OCI-LY1 (cell line): ENCODE measurements around the gene NUP98.

Experiments
- H2AFZ ChIP-seq: fragments of 200-600 bp; sonication (generic), shearing (Covaris generic); 2 replicates; pipeline ENCODE4 v1.6.0; 2014; ENCODE audit warnings: antibody characterized with exemption, mild to moderate bottlenecking, low read length
- H3F3A ChIP-seq: fragments of 200-600 bp; sonication (generic), shearing (Covaris generic); 2 replicates; pipeline ENCODE4 v1.6.0; 2014; ENCODE audit warnings: mild to moderate bottlenecking, antibody characterized with exemption, low read length, moderate library complexity; ENCODE audit not compliant: insufficient read depth
- H3K27ac ChIP-seq: fragments of 200-600 bp; sonication (generic); 2 replicates; pipeline ENCODE4 v1.5.1; 2014; ENCODE audit warnings: low read length, mixed run types, mild to moderate bottlenecking, low read depth; ENCODE audit not compliant: poor library complexity, severe bottlenecking
- H3K27me3 ChIP-seq: fragments of 200-600 bp; sonication (generic); 2 replicates; pipeline ENCODE4 v1.6.0; 2014; ENCODE audit warnings: antibody characterized with exemption, mild to moderate bottlenecking, low read length, moderate library complexity; ENCODE audit not compliant: insufficient read depth
- H3K36me3 ChIP-seq: fragments of 200-600 bp; sonication (generic); 2 replicates; pipeline ENCODE4 v1.6.1; 2014; ENCODE audit warnings: mild to moderate bottlenecking, antibody characterized with exemption, low read length, moderate library complexity, mixed read lengths; ENCODE audit not compliant: insufficient read depth
- H3K4me1 ChIP-seq: fragments of 200-600 bp; sonication (generic); 2 replicates; pipeline ENCODE4 v1.5.1; 2014; ENCODE audit warnings: mild to moderate bottlenecking, low read length, moderate library complexity; ENCODE audit not compliant: insufficient read depth, severe bottlenecking
- H3K4me2 ChIP-seq: fragments of 200-600 bp; sonication (generic), shearing (Covaris generic); 2 replicates; pipeline ENCODE4 v1.6.1; 2014; ENCODE audit warnings: low read length
- H3K4me3 ChIP-seq: fragments of 200-600 bp; sonication (generic); 2 replicates; pipeline ENCODE4 v1.5.1; 2014; ENCODE audit warnings: low read length, low read depth, mild to moderate bottlenecking, mixed read lengths; ENCODE audit not compliant: poor library complexity, severe bottlenecking
- H3K79me2 ChIP-seq: fragments of 200-600 bp; shearing (Covaris generic); 2 replicates; pipeline ENCODE4 v1.6.1; 2016; ENCODE audit warnings: mixed run types, low read length, mixed read lengths; ENCODE audit not compliant: insufficient read depth
- H3K9ac ChIP-seq: fragments of 200-600 bp; sonication (generic), shearing (Covaris generic); 2 replicates; pipeline ENCODE4 v1.6.1; 2014; ENCODE audit warnings: mild to moderate bottlenecking, low read length, mixed read lengths
- H3K9me2 ChIP-seq: fragments of 200-600 bp; sonication (generic), shearing (Covaris generic); 2 replicates; pipeline ENCODE4 v1.6.1; 2014; ENCODE audit warnings: low read depth, mild to moderate bottlenecking, low read length, mixed read lengths
- H3K9me3 ChIP-seq: fragments of 200-600 bp; shearing (Covaris generic); 2 replicates; pipeline ENCODE4 v1.6.1; 2014; ENCODE audit warnings: low read length, mixed read lengths
- H4K20me1 ChIP-seq: fragments of 200-600 bp; sonication (generic), shearing (Covaris generic); 2 replicates; pipeline ENCODE4 v1.6.0; 2016; ENCODE audit warnings: mild to moderate bottlenecking, low read length; ENCODE audit not compliant: insufficient read depth
- EZH2 ChIP-seq: fragments of 200-600 bp; sonication (generic), shearing (Covaris generic); IDR thresholded peaks from 2 replicates; pipeline ENCODE4 v1.8.0; 2017; ENCODE audit warnings: borderline replicate concordance, mixed run types, mild to moderate bottlenecking, antibody characterized with exemption, low read length, moderate library complexity, mixed read lengths
- TF ChIP-seq, protein P1 (sequence below): fragments of 200-600 bp; sonication (generic), shearing (Covaris generic); IDR thresholded peaks from 2 replicates; pipeline ENCODE4 v1.5.1; 2017; ENCODE audit warnings: mild to moderate bottlenecking, antibody characterized with exemption, low read length, moderate library complexity, mixed read lengths

The NUP98 gene

DNA sequence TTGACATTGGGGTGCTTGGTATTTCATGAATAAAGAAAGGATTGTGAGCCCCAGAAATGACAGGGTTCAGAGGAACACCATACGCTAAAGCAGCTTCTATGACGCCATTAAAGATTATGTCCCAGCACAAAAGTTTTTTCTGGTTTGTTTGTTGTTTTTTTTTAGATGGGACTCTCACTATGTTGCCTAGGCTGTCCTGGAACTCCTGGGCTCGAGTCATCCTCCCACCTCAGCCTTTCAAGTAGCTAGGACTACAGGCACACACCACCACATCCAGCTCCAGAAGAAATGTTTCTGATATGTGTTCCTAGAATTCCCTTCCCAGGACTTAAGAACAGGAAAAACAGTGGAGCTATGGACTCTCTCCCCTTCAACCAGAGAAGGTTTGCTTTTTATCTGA is 46.0 kb upstream of the NUP98 start:
- Histone ChIP-seq H3K9me2 (no peaks in the 10 kb centered on the region), H3K9ac (no peak overlapping the region), H3F3A (no peaks in the 10 kb centered on the region), H3K4me3 (no peak overlapping the region), H3K4me1 (peaks cover 23% of the 10 kb centered on the region), H4K20me1 (no peaks in the 10 kb centered on the region), H3K36me3 (no peaks in the 10 kb centered on the region), H3K27me3 (no peaks in the 10 kb centered on the region), H3K27ac (no peak overlapping the region), H3K79me2 (peaks cover 14% of the 10 kb centered on the region), H3K4me2 (no peak overlapping the region), H2AFZ (no peak overlapping the region), H3K9me3 (no peaks in the 10 kb centered on the region)
- TF ChIP-seq, protein P1, sequence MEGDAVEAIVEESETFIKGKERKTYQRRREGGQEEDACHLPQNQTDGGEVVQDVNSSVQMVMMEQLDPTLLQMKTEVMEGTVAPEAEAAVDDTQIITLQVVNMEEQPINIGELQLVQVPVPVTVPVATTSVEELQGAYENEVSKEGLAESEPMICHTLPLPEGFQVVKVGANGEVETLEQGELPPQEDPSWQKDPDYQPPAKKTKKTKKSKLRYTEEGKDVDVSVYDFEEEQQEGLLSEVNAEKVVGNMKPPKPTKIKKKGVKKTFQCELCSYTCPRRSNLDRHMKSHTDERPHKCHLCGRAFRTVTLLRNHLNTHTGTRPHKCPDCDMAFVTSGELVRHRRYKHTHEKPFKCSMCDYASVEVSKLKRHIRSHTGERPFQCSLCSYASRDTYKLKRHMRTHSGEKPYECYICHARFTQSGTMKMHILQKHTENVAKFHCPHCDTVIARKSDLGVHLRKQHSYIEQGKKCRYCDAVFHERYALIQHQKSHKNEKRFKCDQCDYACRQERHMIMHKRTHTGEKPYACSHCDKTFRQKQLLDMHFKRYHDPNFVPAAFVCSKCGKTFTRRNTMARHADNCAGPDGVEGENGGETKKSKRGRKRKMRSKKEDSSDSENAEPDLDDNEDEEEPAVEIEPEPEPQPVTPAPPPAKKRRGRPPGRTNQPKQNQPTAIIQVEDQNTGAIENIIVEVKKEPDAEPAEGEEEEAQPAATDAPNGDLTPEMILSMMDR = no peak
- TF ChIP-seq EZH2 = no peak

DNA sequence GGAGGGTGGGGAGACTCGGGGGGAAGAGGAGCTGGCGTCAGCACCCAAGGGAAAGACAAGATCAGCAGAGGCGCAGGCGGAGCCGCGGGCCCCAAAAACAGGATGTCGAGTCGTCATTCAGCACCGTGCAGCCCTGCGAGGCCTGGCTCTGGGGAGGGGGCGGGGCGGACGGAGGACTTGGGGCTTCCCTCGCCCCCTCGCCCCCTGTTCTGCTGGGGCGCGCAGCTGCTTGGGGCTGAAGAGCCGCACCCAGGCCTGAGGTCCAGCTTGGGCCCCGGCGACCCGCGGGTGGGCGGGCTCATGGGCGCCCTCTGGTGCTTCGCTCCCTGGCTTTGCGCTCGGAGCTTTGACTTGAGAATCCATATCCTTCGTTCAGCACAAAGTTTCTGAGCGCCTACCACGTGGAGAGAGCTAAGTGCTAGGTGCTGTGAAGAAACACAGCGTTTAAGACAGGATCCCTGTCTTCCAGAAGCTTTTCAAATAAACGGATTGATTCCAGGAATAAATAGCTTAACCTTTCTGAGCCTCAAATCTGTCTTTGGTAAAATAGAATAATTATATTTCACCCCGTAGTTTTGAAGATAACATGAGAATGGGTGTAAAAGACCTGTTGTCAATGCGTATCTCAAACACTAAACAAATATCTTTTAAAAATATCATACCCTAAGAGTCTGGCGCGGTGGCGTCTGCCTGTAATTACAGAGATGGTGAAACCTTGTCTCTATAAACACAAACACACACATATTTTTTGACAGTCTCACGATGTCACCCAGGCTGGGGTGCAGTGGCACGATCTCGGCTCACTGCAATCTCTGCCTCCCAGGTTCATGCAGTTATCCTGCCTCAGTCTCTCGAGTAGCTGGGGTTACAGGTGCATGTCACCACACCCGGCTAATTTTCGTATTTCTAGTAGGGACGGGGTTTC is 44.3 kb upstream of the NUP98 start:
- no peaks in the 10 kb centered on the region for H4K20me1 ChIP-seq
- H3K4me1 ChIP-seq = peaks cover 40% of the 10 kb centered on the region
- TF ChIP-seq, protein P1 = peak; percentile 81
- no peak for TF ChIP-seq EZH2
- peaks cover 21% of the 10 kb centered on the region for H3K79me2 ChIP-seq
- no peaks in the 10 kb centered on the region for H3K9me2 ChIP-seq
- H3K27me3 ChIP-seq = no peaks in the 10 kb centered on the region
- H3K4me3 ChIP-seq = peak overlapping the region; percentile 90
- H3F3A ChIP-seq = no peaks in the 10 kb centered on the region
- no peaks in the 10 kb centered on the region for H3K9me3 ChIP-seq
- peak overlapping the region; percentile 84 for H3K4me2 ChIP-seq
- H3K9ac ChIP-seq = peak overlapping the region; percentile 80
- no peaks in the 10 kb centered on the region for H3K36me3 ChIP-seq
- H2AFZ ChIP-seq = peak overlapping the region; percentile 21; the same call in 1 of the 2 replicates
- H3K27ac ChIP-seq = peak overlapping the region; percentile 87

DNA sequence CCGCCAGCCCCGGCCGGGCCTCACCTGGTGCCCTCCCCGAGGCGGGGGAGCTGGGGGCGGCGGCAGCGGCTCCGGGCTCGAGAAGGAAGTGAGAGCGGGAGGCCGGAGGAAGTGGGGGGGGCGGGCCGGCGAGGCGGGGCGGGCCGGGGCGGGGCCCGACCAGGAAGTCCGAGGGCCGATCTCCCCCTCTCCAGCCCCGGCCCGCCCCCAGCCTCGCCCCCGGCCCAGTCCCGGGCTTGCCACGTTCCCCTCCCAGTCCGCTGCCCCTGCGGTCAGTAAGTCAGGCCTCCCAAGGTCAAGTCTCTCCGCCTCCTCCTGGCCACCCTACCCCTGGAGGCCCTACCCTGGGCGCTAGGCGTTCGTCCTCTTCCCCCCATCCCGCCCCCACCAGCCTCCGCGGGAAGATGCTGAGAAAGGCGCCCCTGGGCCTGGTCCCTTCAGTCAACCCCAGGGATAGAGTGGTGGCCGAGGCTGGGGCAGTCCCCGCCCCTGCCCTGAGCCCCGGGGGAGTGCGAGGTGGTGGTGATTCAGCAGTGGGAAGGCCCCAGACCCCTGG is 43.6 kb upstream of the NUP98 start, which contains the start of gene RHOG:
RHOG (minus strand) TSS at position 90 of the 556 bp plus-strand sequence. CDS start 12,821 bp downstream, outside the sequence.
- Histone ChIP-seq H3K9ac (peak within 1 kb of the TSS; percentile 93), H3K9me2 (no peaks in the 10 kb centered on the region), H3K36me3 (no peaks in the 10 kb centered on the region), H2AFZ (no peak within 1 kb of the TSS; the same call in 1 of the 2 replicates), H3K27me3 (no peaks in the 10 kb centered on the region), H3K27ac (peak within 1 kb of the TSS; percentile 87), H3K9me3 (no peaks in the 10 kb centered on the region), H3K4me2 (peak within 1 kb of the TSS; percentile 91), H3K79me2 (peaks cover 21% of the 10 kb centered on the region), H3K4me3 (peak within 1 kb of the TSS; percentile 90), H4K20me1 (no peaks in the 10 kb centered on the region), H3K4me1 (peaks cover 45% of the 10 kb centered on the region), H3F3A (no peaks in the 10 kb centered on the region)
- TF ChIP-seq EZH2 = no peak
- TF ChIP-seq, protein P1 = no peak
